Mesenchymal stem cell (in vitro differentiated cells and primary cell): ENCODE results near the gene EPO.

ENCODE experiments used
- DNase-seq: peaks from one replicate; pipeline ENCODE4 v3.0.0-alpha.2; 2013
- H2AFZ ChIP-seq: one replicate; pipeline ENCODE4 v1.6.1; 2013; ENCODE audit warnings: low read depth, mild to moderate bottlenecking, control low read depth, inconsistent platforms, low read length, moderate library complexity
- H2AK5ac ChIP-seq: 2 replicates; pipeline ENCODE4 v1.6.1; 2013; ENCODE audit warnings: low read length, moderate library complexity, mild to moderate bottlenecking, inconsistent platforms; ENCODE audit not compliant: severe bottlenecking
- H2BK120ac ChIP-seq: one replicate; pipeline ENCODE4 v1.6.1; 2013; ENCODE audit warnings: low read depth, mild to moderate bottlenecking, inconsistent platforms, low read length, moderate library complexity
- H2BK12ac ChIP-seq, 2 experiments: one replicate each; pipeline ENCODE4 v1.6.1; 2013; ENCODE audit warnings: inconsistent platforms in 2 of 2, low read length in 2 of 2, mild to moderate bottlenecking in 2 of 2, moderate library complexity in 2 of 2, control low read depth in 1 of 2
- H2BK15ac ChIP-seq: one replicate; pipeline ENCODE4 v1.6.1; 2013; ENCODE audit warnings: mild to moderate bottlenecking, low read depth, inconsistent platforms; ENCODE audit not compliant: poor library complexity, severe bottlenecking
- H2BK5ac ChIP-seq: 2 replicates; pipeline ENCODE4 v1.6.1; 2013; ENCODE audit warnings: low read depth, mild to moderate bottlenecking, low read length, control low read depth, inconsistent platforms; ENCODE audit not compliant: poor library complexity, severe bottlenecking
- H3K14ac ChIP-seq, 2 experiments: one replicate each; pipeline ENCODE4 v1.6.1; 2013; ENCODE audit warnings: inconsistent platforms in 2 of 2, low read length in 2 of 2, control low read depth in 1 of 2, mild to moderate bottlenecking in 1 of 2, moderate library complexity in 1 of 2
- H3K18ac ChIP-seq, 2 experiments: one replicate each; pipeline ENCODE4 v1.6.1; 2013; ENCODE audit warnings: inconsistent platforms in 2 of 2, low read length in 2 of 2, control low read depth in 1 of 2, low read depth in 1 of 2, mild to moderate bottlenecking in 1 of 2
- H3K23ac ChIP-seq, 2 experiments: one replicate each; pipeline ENCODE4 v1.6.1; 2013; ENCODE audit warnings: inconsistent platforms in 2 of 2, low read length in 2 of 2, mild to moderate bottlenecking in 2 of 2, moderate library complexity in 2 of 2, control low read depth in 1 of 2
- H3K27ac ChIP-seq: 2 replicates; pipeline ENCODE4 v1.5.1; 2013; ENCODE audit warnings: mild to moderate bottlenecking, moderate library complexity, low read length, control low read depth, inconsistent platforms; ENCODE audit not compliant: poor library complexity, severe bottlenecking
- H3K27me3 ChIP-seq, 2 experiments: 2 replicates each; pipeline versions ENCODE4 v1.6.1 to v1.7.0; 2013; ENCODE audit warnings: low read length in 2 of 2, mild to moderate bottlenecking in 2 of 2, moderate library complexity in 2 of 2, control low read depth in 1 of 2, inconsistent platforms in 1 of 2; ENCODE audit not compliant: control insufficient read depth in 1 of 2, insufficient read depth in 1 of 2
- H3K36me3 ChIP-seq, 2 experiments: 2 replicates each; pipeline versions ENCODE4 v1.6.1 to v1.7.0; 2013; ENCODE audit warnings: low read length in 2 of 2, control low read depth in 1 of 2, inconsistent platforms in 1 of 2, low read depth in 1 of 2, mild to moderate bottlenecking in 1 of 2; ENCODE audit not compliant: insufficient read depth in 2 of 2, control insufficient read depth in 1 of 2
- H3K4ac ChIP-seq, 2 experiments: one replicate each; pipeline ENCODE4 v1.6.1; 2013; ENCODE audit warnings: inconsistent platforms in 2 of 2, low read length in 2 of 2, mild to moderate bottlenecking in 2 of 2, moderate library complexity in 2 of 2, control low read depth in 1 of 2, low read depth in 1 of 2
- H3K4me1 ChIP-seq: 2 replicates; pipeline ENCODE4 v1.6.1; 2013; ENCODE audit warnings: low read depth, low read length, control low read depth; ENCODE audit not compliant: control insufficient read depth, insufficient read depth
- H3K4me2 ChIP-seq: 2 replicates; pipeline ENCODE4 v1.6.1; 2013; ENCODE audit warnings: low read length, mild to moderate bottlenecking, inconsistent platforms; ENCODE audit not compliant: poor library complexity, severe bottlenecking
- H3K4me3 ChIP-seq, 2 experiments: 2 replicates each; pipeline versions ENCODE4 v1.5.1 to v1.7.0; 2013; ENCODE audit warnings: low read length in 2 of 2, mild to moderate bottlenecking in 2 of 2, control low read depth in 1 of 2, low read depth in 1 of 2; ENCODE audit not compliant: insufficient read depth in 1 of 2
- H3K79me1 ChIP-seq: replicated peaks from 2 replicates; pipeline ENCODE4 v1.6.1; 2013; ENCODE audit warnings: mild to moderate bottlenecking, control low read depth, low read length, inconsistent platforms; ENCODE audit not compliant: poor library complexity, severe bottlenecking
- H3K9ac ChIP-seq: 2 replicates; pipeline ENCODE4 v1.7.0; 2013; ENCODE audit warnings: mild to moderate bottlenecking, low read length, moderate library complexity
- H3K9me3 ChIP-seq: 2 replicates; pipeline ENCODE4 v1.7.0; 2013; ENCODE audit warnings: mild to moderate bottlenecking, low read length; ENCODE audit not compliant: control insufficient read depth
- H4K8ac ChIP-seq: one replicate; pipeline ENCODE4 v1.6.1; 2013; ENCODE audit warnings: inconsistent platforms, mild to moderate bottlenecking, low read length, moderate library complexity
- H4K91ac ChIP-seq: one replicate; pipeline ENCODE4 v1.6.1; 2013; ENCODE audit warnings: mild to moderate bottlenecking, low read length, inconsistent platforms
- WGBS: methylation state at CpG from one replicate; pipeline ENCODE4 v1.1.7; 2013; ENCODE audit warnings: mixed read lengths; 5-methylcytosine and 5-hydroxymethylcytosine counted together

The EPO gene

DNA sequence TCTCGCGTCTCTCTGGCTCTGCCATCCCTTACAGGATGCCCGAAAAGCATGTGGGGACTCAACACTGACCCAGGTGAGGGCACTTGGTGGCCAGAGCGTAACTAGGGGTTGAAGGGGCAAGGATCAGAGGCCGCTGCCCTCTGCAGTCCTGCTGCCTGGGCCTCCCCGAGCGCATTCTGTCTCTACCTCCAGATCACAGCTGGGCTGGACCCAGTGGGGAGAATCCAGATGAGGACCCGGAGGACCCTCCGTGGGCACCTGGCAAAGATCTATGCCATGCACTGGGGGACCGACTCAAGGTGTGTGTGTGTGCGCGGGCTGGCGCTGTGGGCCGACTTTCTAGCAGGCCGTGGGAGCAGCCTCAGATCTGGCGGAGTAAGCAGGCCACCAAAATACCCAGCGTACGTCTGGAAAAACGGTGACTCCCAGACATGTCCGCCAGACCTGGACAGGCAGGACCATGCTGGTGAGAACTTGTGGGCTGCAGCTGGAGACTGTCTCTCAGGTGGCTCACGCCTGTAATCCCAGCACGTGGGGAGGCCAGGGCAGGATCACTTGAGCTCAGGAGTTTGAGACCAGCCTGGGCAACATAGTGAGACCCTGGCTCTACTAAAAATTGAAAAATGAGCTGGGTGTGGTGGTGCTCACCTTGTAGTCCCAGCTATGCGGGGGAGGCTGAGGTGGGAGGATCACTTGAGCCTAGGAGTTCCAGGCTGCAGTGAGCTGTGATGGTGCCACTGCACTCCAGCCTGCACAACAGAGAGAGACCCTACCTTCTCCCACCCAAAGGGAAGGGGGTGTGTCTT lies 43.6 kb upstream of the EPO start:
- Histone ChIP-seq H3K4me1 (peaks cover 16% of the 10 kb centered on the region), H2BK120ac (no peak overlapping the region), H3K23ac (peak overlapping the region in 1 of 2 experiments; percentile 5), H2BK5ac (no peak overlapping the region), H3K79me1 (peaks cover 23% of the 10 kb centered on the region), H3K9ac (peak overlapping the region; percentile 63), H2BK12ac (no peak overlapping the region), H3K27ac (no peak overlapping the region), H4K91ac (no peak overlapping the region), H2BK15ac (no peak overlapping the region), H3K4me3 (peak overlapping the region in 1 of 2 experiments; percentile 70), H4K8ac (no peak overlapping the region), H3K4ac (no peak overlapping the region), H3K27me3 (no peaks in the 10 kb centered on the region), H3K36me3 (peaks cover 47 to 53% of the 10 kb centered on the region in 2 experiments), H3K18ac (no peak overlapping the region), H3K9me3 (no peaks in the 10 kb centered on the region), H3K14ac (no peak overlapping the region), H2AFZ (no peak overlapping the region), H2AK5ac (no peak overlapping the region), H3K4me2 (peak overlapping the region; percentile 84)
- whole genome bisulfite sequencing: 94% methylated on average over 23 of the region's 23 CpGs
- no peak for DNase-seq

DNA sequence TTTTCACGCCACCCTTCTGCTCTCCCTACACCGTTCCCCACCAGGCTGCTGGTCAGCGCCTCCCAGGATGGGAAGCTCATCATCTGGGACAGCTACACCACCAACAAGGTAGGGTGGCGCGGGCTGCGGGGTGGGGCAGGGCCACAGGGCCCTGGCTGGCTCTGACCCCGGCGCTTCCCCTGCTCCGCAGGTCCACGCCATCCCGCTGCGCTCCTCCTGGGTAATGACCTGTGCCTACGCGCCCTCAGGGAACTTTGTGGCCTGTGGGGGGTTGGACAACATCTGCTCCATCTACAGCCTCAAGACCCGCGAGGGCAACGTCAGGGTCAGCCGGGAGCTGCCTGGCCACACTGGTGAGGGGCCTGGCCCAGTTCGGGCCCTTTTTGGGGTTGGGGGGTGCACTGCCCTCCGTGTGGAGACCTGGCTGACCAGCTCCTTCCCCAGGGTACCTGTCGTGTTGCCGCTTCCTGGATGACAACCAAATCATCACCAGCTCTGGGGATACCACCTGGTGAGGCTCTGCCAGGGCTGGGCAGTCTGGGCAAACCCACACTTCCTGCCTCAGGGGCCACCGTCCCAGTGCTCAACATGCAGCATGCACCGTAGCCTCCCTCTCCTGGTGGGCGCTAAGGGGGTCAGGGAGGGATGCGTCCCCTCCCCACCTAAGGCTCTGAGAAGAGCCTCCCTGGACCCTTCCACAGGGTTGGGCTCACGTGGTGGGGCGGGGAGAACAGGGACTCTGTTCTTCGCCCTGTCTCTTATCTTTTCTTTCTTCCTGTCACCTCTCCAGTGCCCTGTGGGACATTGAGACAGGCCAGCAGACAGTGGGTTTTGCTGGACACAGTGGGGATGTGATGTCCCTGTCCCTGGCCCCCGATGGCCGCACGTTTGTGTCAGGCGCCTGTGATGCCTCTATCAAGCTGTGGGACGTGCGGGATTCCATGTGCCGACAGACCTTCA lies 42.7 kb upstream of the EPO start:
- Histone ChIP-seq H2BK120ac (no peak overlapping the region), H3K4ac (no peak overlapping the region), H3K79me1 (peaks cover 23% of the 10 kb centered on the region), H3K4me2 (no peak overlapping the region), H3K27ac (no peak overlapping the region), H2AFZ (no peak overlapping the region), H3K36me3 (peaks cover 56 to 62% of the 10 kb centered on the region in 2 experiments), H3K18ac (no peak overlapping the region), H2BK5ac (no peak overlapping the region), H3K23ac (peak overlapping the region in 1 of 2 experiments; percentile 46), H3K9ac (no peak overlapping the region), H3K4me3 (no peak overlapping the region), H3K4me1 (peaks cover 25% of the 10 kb centered on the region), H2BK12ac (no peak overlapping the region), H2BK15ac (no peak overlapping the region), H2AK5ac (no peak overlapping the region), H4K8ac (no peak overlapping the region), H3K9me3 (no peaks in the 10 kb centered on the region), H4K91ac (no peak overlapping the region), H3K14ac (no peak overlapping the region), H3K27me3 (no peaks in the 10 kb centered on the region)
- 93% methylated on average over 33 of the region's 36 CpGs for WGBS
- no peak for DNase-seq

DNA sequence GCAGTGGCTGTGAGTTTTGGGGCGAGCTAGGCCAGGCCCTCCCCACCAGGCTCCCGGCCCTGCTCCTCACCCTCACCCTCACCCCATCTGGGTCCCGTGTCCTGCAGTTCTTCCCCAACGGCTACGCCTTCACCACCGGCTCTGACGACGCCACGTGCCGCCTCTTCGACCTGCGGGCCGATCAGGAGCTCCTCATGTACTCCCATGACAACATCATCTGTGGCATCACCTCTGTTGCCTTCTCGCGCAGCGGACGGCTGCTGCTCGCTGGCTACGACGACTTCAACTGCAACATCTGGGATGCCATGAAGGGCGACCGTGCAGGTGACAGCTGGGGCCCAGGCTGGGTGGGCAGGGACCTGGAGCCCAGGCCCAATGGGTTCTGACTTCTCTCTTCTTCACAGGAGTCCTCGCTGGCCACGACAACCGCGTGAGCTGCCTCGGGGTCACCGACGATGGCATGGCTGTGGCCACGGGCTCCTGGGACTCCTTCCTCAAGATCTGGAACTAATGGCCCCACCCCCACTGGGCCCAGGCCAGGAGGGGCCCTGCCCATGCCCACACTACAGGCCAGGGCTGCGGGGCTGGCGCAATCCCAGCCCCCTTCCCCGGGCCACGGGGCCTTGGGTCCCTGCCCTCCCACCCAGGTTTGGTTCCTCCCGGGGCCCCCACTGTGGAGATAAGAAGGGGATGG lies 41.8 kb upstream of the EPO start:
- Histone ChIP-seq H2BK120ac (no peak overlapping the region), H2BK12ac (no peak overlapping the region), H3K27ac (no peak overlapping the region), H3K18ac (no peak overlapping the region), H3K23ac (peak overlapping the region in 1 of 2 experiments; percentile 86), H3K4me2 (no peak overlapping the region), H4K91ac (no peak overlapping the region), H3K9me3 (no peaks in the 10 kb centered on the region), H3K14ac (peak overlapping the region in 1 of 2 experiments; percentile 55), H3K36me3 (peaks cover 65 to 70% of the 10 kb centered on the region in 2 experiments), H3K9ac (no peak overlapping the region), H3K27me3 (no peaks in the 10 kb centered on the region), H4K8ac (no peak overlapping the region), H2BK5ac (no peak overlapping the region), H2BK15ac (no peak overlapping the region), H3K79me1 (peaks cover 23% of the 10 kb centered on the region), H2AK5ac (no peak overlapping the region), H2AFZ (no peak overlapping the region), H3K4ac (no peak overlapping the region), H3K4me3 (no peak overlapping the region), H3K4me1 (peaks cover 27% of the 10 kb centered on the region)
- 94% methylated on average over 35 of the region's 35 CpGs for WGBS
- DNase-seq: no peak
